K562 (cell line): Measurements from ENCODE around the gene RBM20. TPM values are rescaled to one million over a fixed set of nuclear protein-coding genes. Genes with fewer than 3 reads are reported as not detected.

Source experiments
- CEBPG ChIP-seq, 3 experiments: fragments of 200-800 bp in 1 of 3; sonication (Bioruptor generic) in 1 of 3; sonication (generic) in 1 of 3; formaldehyde crosslinking in 1 of 3; IDR thresholded peaks in 2 of 3; conservative IDR thresholded peaks in 1 of 3; 2 replicates each; pipeline versions ENCODE4 v1.6.1 to v1.8.0; 2016 to 2022; ENCODE audit warnings: missing compliant biosample characterization in 2 of 3, missing genetic modification characterization in 2 of 3, mild to moderate bottlenecking in 1 of 3, missing genetic modification reagents in 1 of 3
- HDGF ChIP-seq: fragments of 450-650 bp; IDR thresholded peaks from 2 replicates; pipeline ENCODE4 v1.6.1; 2016
- HEY1 ChIP-seq: fragments of 250-450 bp; sonication (Bioruptor Pico); IDR thresholded peaks from 2 replicates; pipeline ENCODE4 v1.5.0; 2020; ENCODE audit warnings: mild to moderate bottlenecking, moderate library complexity, borderline replicate concordance
- MTA1 ChIP-seq: fragments of 450-650 bp; IDR thresholded peaks from 2 replicates; pipeline ENCODE4 v1.6.1; 2017; ENCODE audit warnings: borderline replicate concordance
- MXI1 ChIP-seq: IDR thresholded peaks from 2 replicates; pipeline ENCODE4 v1.6.1; 2011; ENCODE audit warnings: low read depth, mild to moderate bottlenecking, improper control_type of control experiment, low read length
- POLR2H ChIP-seq: IDR thresholded peaks from 2 replicates; pipeline ENCODE4 v1.6.1; 2016; ENCODE audit warnings: missing genetic modification characterization, low read depth, mild to moderate bottlenecking, control low read depth, missing compliant biosample characterization, moderate library complexity
- SPI1 ChIP-seq: IDR thresholded peaks from 2 replicates; pipeline ENCODE4 v1.6.1; 2011; ENCODE audit warnings: low read depth, low read length, control low read depth, borderline replicate concordance
- WHSC1 ChIP-seq: IDR thresholded peaks from one replicate; pipeline ENCODE4 v1.6.1; 2012; ENCODE audit warnings: low read length, control low read depth, inconsistent platforms
- ZKSCAN3 ChIP-seq: fragments of 250-450 bp; sonication (Bioruptor Pico); IDR thresholded peaks from 2 replicates; pipeline ENCODE4 v1.4.0; 2020
- polyA plus RNA-seq, 8 experiments: library from polyadenylated mRNA; depleted of rRNA in 4 of 8; stranded (reverse) in 5 of 8; unstranded in 3 of 8; fragments of >200 nt; fragmentation: Nextera tagmentation in 2 of 8; fragmentation: Illumina TruSeq in 1 of 8; extraction: Ambion mirVana in 2 of 8; extraction: Trizol in 1 of 8; gene quantifications; 2 replicates each; pipeline versions ENCODE4 v1.2.1 to v1.2.3, GENCODE V29; 2011 to 2014; ENCODE audit warnings: inconsistent platforms in 1 of 8, missing spikeins in 1 of 8
- total RNA-seq, 7 experiments: library from RNA; depleted of rRNA in 6 of 7; stranded (reverse); fragments of >200 nt in 6 of 7; fragmentation: Illumina TruSeq in 2 of 7; extraction: Trizol in 2 of 7; gene quantifications; 2 replicates each; pipeline versions ENCODE4 v1.2.1 to v1.2.3, GENCODE V29; 2011 to 2021; ENCODE audit warnings: low replicate concordance in 1 of 7
- TF ChIP-seq, protein P1 (sequence below), 2 experiments: fragments of 450-650 bp; IDR thresholded peaks; 2 replicates each; pipeline ENCODE4 v1.6.1; 2016; ENCODE audit warnings: mild to moderate bottlenecking in 2 of 2, borderline replicate concordance in 1 of 2, low read depth in 1 of 2, moderate library complexity in 1 of 2
- TF ChIP-seq, protein P2 (sequence below), 2 experiments: IDR thresholded peaks; 2 replicates each; pipeline ENCODE4 v1.6.1; 2012; ENCODE audit warnings: improper control_type of control experiment in 2 of 2, low read depth in 2 of 2, low read length in 2 of 2, borderline replicate concordance in 1 of 2
- TF ChIP-seq, protein P3 (sequence below): fragments of 450-650 bp; IDR thresholded peaks from 2 replicates; pipeline ENCODE4 v1.6.1; 2016; ENCODE audit warnings: antibody characterized with exemption
- TF ChIP-seq, protein P4 (sequence below), 3 experiments: IDR thresholded peaks in 2 of 3; conservative IDR thresholded peaks in 1 of 3; 2 replicates each; pipeline ENCODE4 v1.5.1; 2011 to 2012; ENCODE audit warnings: low read length in 3 of 3, mild to moderate bottlenecking in 3 of 3, control low read depth in 2 of 3, improper control_type of control experiment in 1 of 3, inconsistent platforms in 1 of 3, low read depth in 1 of 3, mixed read lengths in 1 of 3, moderate library complexity in 1 of 3; ENCODE audit not compliant: insufficient read depth in 2 of 3

RBM20 gene
- total and polyA plus RNA-seq, 9 of the 15 experiments (the other 6 are each of a cell fraction or from before 2014, with no cell fraction given) = 0.63 to 5.7 (median 3.2) TPM

DNA sequence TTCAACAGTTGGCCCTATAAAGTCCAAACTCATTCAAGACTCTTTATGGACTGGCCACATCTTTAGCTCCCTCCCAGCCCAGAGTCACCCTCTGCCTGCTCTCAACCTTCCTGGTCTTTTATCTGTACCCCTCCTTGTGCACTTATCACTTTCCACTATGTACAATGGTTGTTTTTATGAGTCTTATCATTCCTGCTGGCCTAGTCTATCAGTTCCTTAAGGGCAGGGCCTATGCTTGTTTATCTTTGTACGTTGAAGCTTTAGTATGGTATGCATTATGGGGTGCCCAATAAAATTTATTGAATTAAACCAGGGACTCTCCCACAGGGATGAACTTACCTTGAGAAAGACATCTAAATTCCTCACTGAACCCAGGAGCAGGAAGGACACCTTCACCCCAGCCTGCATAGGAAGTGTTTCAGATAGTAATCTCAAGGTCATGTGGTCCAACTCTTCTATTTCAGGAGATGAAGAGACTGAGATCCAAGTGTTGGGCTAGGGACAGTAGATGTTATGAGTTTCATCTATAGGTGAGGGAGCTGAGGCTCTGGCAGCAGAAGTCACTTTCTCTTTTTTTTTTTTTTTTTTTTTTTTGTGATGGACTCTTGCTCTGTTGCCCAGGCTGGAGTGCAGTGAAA is 214.3 kb downstream of the RBM20 start (continued):
- TF ChIP-seq, protein P1, sequence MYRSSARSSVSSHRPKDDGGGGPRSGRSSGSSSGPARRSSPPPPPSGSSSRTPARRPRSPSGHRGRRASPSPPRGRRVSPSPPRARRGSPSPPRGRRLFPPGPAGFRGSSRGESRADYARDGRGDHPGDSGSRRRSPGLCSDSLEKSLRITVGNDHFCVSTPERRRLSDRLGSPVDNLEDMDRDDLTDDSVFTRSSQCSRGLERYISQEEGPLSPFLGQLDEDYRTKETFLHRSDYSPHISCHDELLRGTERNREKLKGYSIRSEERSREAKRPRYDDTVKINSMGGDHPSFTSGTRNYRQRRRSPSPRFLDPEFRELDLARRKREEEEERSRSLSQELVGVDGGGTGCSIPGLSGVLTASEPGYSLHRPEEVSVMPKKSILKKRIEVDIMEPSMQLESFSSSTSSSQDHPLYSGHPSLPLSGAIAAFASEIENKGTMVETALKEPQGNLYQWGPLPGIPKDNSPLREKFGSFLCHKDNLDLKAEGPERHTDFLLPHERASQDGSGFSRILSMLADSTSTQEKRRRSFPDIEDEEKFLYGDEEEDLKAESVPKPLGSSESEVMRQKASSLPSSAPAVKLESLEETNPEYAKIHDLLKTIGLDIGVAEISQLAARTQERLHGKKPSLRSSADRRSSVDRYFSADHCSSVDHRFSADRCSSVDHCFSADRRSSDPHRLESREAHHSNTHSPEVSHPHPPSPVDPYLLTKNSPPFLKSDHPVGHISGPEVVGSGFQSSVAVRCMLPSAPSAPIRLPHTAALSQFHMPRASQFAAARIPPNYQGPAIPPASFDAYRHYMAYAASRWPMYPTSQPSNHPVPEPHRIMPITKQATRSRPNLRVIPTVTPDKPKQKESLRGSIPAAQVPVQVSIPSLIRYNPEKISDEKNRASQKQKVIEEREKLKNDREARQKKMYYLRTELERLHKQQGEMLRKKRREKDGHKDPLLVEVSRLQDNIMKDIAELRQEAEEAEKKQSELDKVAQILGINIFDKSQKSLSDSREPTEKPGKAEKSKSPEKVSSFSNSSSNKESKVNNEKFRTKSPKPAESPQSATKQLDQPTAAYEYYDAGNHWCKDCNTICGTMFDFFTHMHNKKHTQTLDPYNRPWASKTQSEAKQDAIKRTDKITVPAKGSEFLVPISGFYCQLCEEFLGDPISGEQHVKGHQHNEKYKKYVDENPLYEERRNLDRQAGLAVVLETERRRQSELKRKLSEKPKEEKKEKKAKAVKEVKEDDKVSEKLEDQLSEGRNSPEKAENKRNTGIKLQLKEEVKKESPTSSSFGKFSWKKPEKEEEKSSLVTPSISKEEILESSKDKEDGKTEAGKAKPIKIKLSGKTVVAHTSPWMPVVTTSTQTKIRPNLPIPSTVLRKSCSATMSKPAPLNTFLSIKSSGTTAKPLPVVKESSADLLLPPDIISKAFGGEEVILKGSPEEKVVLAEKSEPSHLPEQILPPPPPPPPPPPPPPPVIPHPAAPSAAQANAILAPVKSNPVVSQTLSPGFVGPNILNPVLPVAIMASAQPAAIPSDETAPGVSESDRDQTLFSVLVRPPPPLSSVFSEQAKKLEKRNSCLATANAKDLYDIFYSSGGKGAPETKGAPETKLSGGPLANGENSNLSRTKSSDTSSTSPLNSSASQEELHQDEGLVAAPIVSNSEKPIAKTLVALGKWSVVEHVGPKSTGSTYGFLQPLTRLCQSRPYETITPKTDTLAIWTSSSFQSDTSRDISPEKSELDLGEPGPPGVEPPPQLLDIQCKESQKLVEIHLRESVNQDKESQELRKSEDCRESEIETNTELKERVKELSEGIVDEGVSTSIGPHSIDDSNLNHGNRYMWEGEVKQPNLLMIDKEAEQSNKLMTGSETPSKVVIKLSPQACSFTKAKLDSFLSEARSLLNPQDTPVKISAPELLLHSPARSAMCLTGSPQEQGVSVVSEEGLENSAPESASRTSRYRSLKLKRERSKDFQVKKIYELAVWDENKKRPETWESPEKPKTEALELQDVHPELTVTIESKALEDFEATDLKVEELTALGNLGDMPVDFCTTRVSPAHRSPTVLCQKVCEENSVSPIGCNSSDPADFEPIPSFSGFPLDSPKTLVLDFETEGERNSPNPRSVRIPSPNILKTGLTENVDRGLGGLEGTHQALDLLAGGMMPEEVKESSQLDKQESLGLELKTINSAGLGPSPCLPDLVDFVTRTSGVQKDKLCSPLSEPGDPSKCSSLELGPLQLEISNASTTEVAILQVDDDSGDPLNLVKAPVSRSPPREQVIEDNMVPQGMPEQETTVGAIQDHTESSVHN (IDR thresholded peaks at IDR 0.05; ENCODE audit: borderline replicate concordance in 1 of 2, low read depth in 1 of 2) = no peak
- TF ChIP-seq, protein P2, sequence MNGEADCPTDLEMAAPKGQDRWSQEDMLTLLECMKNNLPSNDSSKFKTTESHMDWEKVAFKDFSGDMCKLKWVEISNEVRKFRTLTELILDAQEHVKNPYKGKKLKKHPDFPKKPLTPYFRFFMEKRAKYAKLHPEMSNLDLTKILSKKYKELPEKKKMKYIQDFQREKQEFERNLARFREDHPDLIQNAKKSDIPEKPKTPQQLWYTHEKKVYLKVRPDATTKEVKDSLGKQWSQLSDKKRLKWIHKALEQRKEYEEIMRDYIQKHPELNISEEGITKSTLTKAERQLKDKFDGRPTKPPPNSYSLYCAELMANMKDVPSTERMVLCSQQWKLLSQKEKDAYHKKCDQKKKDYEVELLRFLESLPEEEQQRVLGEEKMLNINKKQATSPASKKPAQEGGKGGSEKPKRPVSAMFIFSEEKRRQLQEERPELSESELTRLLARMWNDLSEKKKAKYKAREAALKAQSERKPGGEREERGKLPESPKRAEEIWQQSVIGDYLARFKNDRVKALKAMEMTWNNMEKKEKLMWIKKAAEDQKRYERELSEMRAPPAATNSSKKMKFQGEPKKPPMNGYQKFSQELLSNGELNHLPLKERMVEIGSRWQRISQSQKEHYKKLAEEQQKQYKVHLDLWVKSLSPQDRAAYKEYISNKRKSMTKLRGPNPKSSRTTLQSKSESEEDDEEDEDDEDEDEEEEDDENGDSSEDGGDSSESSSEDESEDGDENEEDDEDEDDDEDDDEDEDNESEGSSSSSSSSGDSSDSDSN (IDR thresholded peaks at IDR 0.05; ENCODE audit: borderline replicate concordance in 1 of 2, low read depth in 2 of 2, low read length in 2 of 2) = no peak
- TF ChIP-seq, protein P3, sequence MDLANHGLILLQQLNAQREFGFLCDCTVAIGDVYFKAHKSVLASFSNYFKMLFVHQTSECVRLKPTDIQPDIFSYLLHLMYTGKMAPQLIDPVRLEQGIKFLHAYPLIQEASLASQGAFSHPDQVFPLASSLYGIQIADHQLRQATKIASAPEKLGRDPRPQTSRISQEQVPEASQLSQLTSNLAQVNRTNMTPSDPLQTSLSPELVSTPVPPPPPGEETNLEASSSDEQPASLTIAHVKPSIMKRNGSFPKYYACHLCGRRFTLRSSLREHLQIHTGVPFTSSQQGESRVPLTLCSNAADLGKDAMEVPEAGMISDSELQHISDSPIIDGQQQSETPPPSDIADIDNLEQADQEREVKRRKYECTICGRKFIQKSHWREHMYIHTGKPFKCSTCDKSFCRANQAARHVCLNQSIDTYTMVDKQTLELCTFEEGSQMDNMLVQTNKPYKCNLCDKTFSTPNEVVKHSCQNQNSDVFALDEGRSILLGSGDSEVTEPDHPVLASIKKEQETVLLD = no peak
- no peak for TF ChIP-seq SPI1
- TF ChIP-seq CEBPG (CRISPR knock-in tag; IDR thresholded peaks at IDR 0.05) = no peak
- TF ChIP-seq CEBPG (tag; conservative IDR thresholded peaks at IDR 0.05 in 1 of 2, IDR thresholded peaks at IDR 0.05 in 1 of 2) = no peak
- TF ChIP-seq POLR2H (tag) = no peak
- no peak for TF ChIP-seq MTA1
- no peak for TF ChIP-seq ZKSCAN3 (CRISPR knock-in tag)
- TF ChIP-seq MXI1 = no peak
- TF ChIP-seq, protein P4, sequence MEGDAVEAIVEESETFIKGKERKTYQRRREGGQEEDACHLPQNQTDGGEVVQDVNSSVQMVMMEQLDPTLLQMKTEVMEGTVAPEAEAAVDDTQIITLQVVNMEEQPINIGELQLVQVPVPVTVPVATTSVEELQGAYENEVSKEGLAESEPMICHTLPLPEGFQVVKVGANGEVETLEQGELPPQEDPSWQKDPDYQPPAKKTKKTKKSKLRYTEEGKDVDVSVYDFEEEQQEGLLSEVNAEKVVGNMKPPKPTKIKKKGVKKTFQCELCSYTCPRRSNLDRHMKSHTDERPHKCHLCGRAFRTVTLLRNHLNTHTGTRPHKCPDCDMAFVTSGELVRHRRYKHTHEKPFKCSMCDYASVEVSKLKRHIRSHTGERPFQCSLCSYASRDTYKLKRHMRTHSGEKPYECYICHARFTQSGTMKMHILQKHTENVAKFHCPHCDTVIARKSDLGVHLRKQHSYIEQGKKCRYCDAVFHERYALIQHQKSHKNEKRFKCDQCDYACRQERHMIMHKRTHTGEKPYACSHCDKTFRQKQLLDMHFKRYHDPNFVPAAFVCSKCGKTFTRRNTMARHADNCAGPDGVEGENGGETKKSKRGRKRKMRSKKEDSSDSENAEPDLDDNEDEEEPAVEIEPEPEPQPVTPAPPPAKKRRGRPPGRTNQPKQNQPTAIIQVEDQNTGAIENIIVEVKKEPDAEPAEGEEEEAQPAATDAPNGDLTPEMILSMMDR (IDR thresholded peaks at IDR 0.05 in 2 of 3, conservative IDR thresholded peaks at IDR 0.05 in 1 of 3; ENCODE audit: insufficient read depth in 2 of 3, low read depth in 1 of 3, low read length in 3 of 3) = no peak
- TF ChIP-seq HEY1 (CRISPR knock-in tag) = no peak
- TF ChIP-seq WHSC1 = no peak
- TF ChIP-seq HDGF = no peak
